Hepatocyte (in vitro differentiated cells): Measurements from ENCODE around the gene NOS3. TPM values are rescaled to one million over a fixed set of nuclear protein-coding genes. Genes with fewer than 3 reads are reported as not detected.
A peak's percentile ranks its signal among the peaks of the same experiment; 100 is the strongest.

Source experiments
- DNase-seq: peaks from one replicate; pipeline ENCODE4 v3.0.0-alpha.2; 2016; ENCODE audit warnings: low spot score
- H2AFZ ChIP-seq: fragments of 200-600 bp; sonication (generic); 2 replicates; pipeline ENCODE4 v1.6.0; 2016; ENCODE audit warnings: antibody characterized with exemption, mild to moderate bottlenecking
- H3K27ac ChIP-seq: fragments of 200-600 bp; sonication (generic); 2 replicates; pipeline ENCODE4 v1.5.1; 2016; ENCODE audit warnings: mild to moderate bottlenecking
- H3K27me3 ChIP-seq: fragments of 200-600 bp; sonication (generic); 2 replicates; pipeline ENCODE4 v1.6.1; 2016
- H3K36me3 ChIP-seq: fragments of 200-600 bp; sonication (generic); replicated peaks from 2 replicates; pipeline ENCODE4 v1.5.1; 2016; ENCODE audit warnings: low read depth; ENCODE audit not compliant: insufficient read depth
- H3K4me1 ChIP-seq: fragments of 200-600 bp; sonication (generic); 2 replicates; pipeline ENCODE4 v1.5.1; 2016; ENCODE audit warnings: mild to moderate bottlenecking, moderate library complexity; ENCODE audit not compliant: insufficient read depth
- H3K4me2 ChIP-seq: fragments of 200-600 bp; sonication (generic); 2 replicates; pipeline ENCODE4 v1.6.0; 2016
- H3K4me3 ChIP-seq: fragments of 200-600 bp; sonication (generic); 2 replicates; pipeline ENCODE4 v1.5.1; 2016; ENCODE audit warnings: mild to moderate bottlenecking
- H3K79me2 ChIP-seq: fragments of 200-600 bp; sonication (generic); 2 replicates; pipeline ENCODE4 v1.6.0; 2017; ENCODE audit warnings: mild to moderate bottlenecking
- H3K9me2 ChIP-seq: fragments of 200-600 bp; sonication (generic); replicated peaks from 2 replicates; pipeline ENCODE4 v1.6.0; 2017; ENCODE audit warnings: mild to moderate bottlenecking; ENCODE audit not compliant: insufficient read depth
- H3K9me3 ChIP-seq: fragments of 200-600 bp; sonication (generic); 2 replicates; pipeline ENCODE4 v1.5.1; 2016; ENCODE audit warnings: low read depth, mild to moderate bottlenecking
- H4K20me1 ChIP-seq: fragments of 200-600 bp; sonication (generic); 2 replicates; pipeline ENCODE4 v1.6.0; 2016; ENCODE audit warnings: mild to moderate bottlenecking; ENCODE audit not compliant: insufficient read depth, poor library complexity, severe bottlenecking
- EZH2 ChIP-seq: fragments of 200-600 bp; sonication (generic); IDR thresholded peaks from 2 replicates; pipeline ENCODE4 v1.6.1; 2016; ENCODE audit warnings: antibody characterized with exemption, mild to moderate bottlenecking, borderline replicate concordance
- EZH2phosphoT487 ChIP-seq: fragments of 200-600 bp; sonication (generic); IDR thresholded peaks from one replicate; pipeline ENCODE4 v1.6.1; 2018; ENCODE audit warnings: antibody characterized with exemption, mild to moderate bottlenecking, low read depth, moderate library complexity; ENCODE audit not compliant: unreplicated experiment, severe bottlenecking
- WGBS: methylation state at CpG from one replicate; pipeline ENCODE4 v1.1.6; 2016; ENCODE audit warnings: low lambda C conversion rate; ENCODE audit errors: missing lambda C conversion rate; 5-methylcytosine and 5-hydroxymethylcytosine counted together
- polyA plus RNA-seq: library from polyadenylated mRNA; unstranded; fragments of >200 nt; fragmentation: Nextera tagmentation; extraction: Ambion mirVana; gene quantifications from 2 replicates; pipeline ENCODE4 v1.2.1, GENCODE V29; 2016
- total RNA-seq: library from RNA; depleted of rRNA; stranded (reverse); fragments of >200 nt; gene quantifications from 2 replicates; pipeline ENCODE4 v1.2.3, GENCODE V29; 2014
- TF ChIP-seq, protein P1 (sequence below): fragments of 200-600 bp; sonication (generic); IDR thresholded peaks from 2 replicates; pipeline ENCODE4 v1.5.1; 2016; ENCODE audit warnings: antibody characterized with exemption, mild to moderate bottlenecking; ENCODE audit not compliant: poor library complexity

NOS3 gene
- total and polyA plus RNA-seq, 2 experiments from 2014 or later, result 9.8 to 17.4 TPM

DNA sequence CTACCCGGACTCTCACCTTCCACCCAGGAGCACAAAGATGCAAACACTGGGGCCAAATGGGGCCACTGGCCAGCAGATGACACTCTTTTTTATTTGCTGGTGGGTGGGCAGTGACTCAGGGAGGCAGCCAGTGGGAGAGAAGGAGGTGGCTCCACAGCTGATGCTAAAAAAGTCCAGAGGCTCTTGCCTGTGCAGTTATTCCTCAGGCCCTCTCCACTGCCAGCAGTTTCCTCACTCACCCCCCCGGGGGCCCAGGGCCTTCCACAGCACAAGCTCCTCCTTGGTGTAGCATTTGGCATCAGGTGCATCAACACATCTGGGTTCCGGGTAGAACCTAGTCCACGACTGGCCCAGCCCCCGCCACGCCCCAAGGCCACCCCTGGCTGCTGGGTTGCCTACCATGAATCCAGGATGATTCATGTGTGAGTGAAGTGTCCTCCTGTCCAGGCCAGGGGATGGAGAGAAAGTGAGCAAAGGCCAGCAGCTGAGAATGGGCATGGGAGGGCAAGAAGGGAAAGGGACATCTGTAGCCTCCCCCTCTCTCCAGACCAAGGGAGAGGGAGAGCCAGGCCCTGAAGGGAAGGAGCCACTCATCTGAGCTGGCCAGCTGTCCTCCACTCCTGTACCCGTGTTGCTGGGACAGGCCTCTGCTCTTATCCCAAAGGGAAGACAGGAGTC, 11.0 kb upstream of the NOS3 start:
- WGBS, result 51% methylated on average over 6 of the region's 7 CpGs
- no peak overlapping the region for H3K27ac ChIP-seq

DNA sequence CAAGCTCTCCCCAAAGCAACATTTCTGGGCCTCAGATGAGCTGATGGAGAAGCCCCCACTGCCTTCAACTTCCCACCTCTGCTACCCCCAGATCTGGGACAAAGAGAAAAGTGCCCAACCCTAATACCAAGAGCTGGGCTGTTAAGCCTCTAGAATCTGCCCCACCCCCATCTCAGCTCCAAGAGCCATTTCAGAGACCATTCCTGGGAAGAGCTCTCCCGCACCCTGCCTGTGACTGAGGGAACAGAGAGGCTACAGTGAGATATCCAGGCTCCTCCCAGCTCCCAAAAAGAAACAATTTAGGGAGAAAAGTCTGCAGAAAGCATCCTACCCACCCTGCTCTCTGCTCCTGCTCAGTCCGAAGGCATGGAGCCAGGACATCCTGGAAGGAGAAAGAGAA, 10.2 kb upstream of the NOS3 start:
- H3K9me2 ChIP-seq, result no peaks in the 10 kb centered on the region
- H3K27me3 ChIP-seq, result peaks cover 31% of the 10 kb centered on the region
- no peaks in the 10 kb centered on the region for H3K9me3 ChIP-seq
- no peaks in the 10 kb centered on the region for H4K20me1 ChIP-seq
- no peak overlapping the region for H3K4me2 ChIP-seq
- no peak for DNase-seq
- H3K4me3 ChIP-seq, result no peak overlapping the region
- H3K27ac ChIP-seq, result no peak overlapping the region
- H2AFZ ChIP-seq, result no peak overlapping the region
- no peak for TF ChIP-seq EZH2phosphoT487
- no peak for TF ChIP-seq EZH2
- TF ChIP-seq, protein P1, sequence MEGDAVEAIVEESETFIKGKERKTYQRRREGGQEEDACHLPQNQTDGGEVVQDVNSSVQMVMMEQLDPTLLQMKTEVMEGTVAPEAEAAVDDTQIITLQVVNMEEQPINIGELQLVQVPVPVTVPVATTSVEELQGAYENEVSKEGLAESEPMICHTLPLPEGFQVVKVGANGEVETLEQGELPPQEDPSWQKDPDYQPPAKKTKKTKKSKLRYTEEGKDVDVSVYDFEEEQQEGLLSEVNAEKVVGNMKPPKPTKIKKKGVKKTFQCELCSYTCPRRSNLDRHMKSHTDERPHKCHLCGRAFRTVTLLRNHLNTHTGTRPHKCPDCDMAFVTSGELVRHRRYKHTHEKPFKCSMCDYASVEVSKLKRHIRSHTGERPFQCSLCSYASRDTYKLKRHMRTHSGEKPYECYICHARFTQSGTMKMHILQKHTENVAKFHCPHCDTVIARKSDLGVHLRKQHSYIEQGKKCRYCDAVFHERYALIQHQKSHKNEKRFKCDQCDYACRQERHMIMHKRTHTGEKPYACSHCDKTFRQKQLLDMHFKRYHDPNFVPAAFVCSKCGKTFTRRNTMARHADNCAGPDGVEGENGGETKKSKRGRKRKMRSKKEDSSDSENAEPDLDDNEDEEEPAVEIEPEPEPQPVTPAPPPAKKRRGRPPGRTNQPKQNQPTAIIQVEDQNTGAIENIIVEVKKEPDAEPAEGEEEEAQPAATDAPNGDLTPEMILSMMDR, result no peak
- peaks cover 30% of the 10 kb centered on the region for H3K4me1 ChIP-seq
- 38% methylated on average over 2 of the region's 2 CpGs for WGBS
- H3K36me3 ChIP-seq, result no peaks in the 10 kb centered on the region
- no peaks in the 10 kb centered on the region for H3K79me2 ChIP-seq

More for the DNA sequence above, 11.0 kb upstream of the NOS3 start:
- Histone ChIP-seq H3K27me3 (peaks cover 31% of the 10 kb centered on the region), H3K36me3 (no peaks in the 10 kb centered on the region), H3K9me3 (no peaks in the 10 kb centered on the region), H2AFZ (no peak overlapping the region), H4K20me1 (no peaks in the 10 kb centered on the region), H3K4me2 (peak overlapping the region; percentile 98), H3K79me2 (no peaks in the 10 kb centered on the region), H3K4me1 (peaks cover 37% of the 10 kb centered on the region), H3K9me2 (no peaks in the 10 kb centered on the region), H3K4me3 (no peak overlapping the region)
- TF ChIP-seq EZH2phosphoT487 (no peak), EZH2 (no peak)
- TF ChIP-seq, protein P1, result no peak
- no peak for DNase-seq

DNA sequence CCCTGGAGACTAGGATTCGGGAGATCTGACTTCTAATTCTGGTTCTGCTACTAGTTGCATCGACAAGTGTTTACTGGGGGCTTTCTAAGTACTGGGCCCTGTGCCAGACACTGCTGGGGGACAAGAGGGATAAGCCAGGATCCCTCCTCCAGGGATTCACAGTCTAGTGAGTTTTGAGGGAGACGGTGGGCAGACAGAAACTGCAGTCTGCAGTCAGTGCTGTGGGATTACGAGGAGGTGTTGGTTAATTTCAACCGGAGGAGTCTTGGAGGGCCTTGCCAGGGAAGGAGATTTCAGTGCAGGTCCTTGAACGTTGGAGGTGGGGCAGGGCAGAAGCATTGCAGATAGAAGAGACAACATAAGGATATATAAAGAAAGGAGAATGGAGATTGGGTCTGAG, 9.2 kb upstream of the NOS3 start:
- H3K9me3 ChIP-seq, result no peaks in the 10 kb centered on the region
- no peak overlapping the region for H3K4me3 ChIP-seq
- H3K4me2 ChIP-seq, result no peak overlapping the region
- H3K9me2 ChIP-seq, result no peaks in the 10 kb centered on the region
- no peak overlapping the region for H2AFZ ChIP-seq
- WGBS, result 72% methylated on average over 6 of the region's 6 CpGs
- TF ChIP-seq EZH2phosphoT487 (no peak), EZH2 (no peak)
- TF ChIP-seq, protein P1, result no peak
- no peaks in the 10 kb centered on the region for H3K79me2 ChIP-seq
- no peaks in the 10 kb centered on the region for H4K20me1 ChIP-seq
- no peaks in the 10 kb centered on the region for H3K36me3 ChIP-seq
- H3K27me3 ChIP-seq, result peaks cover 31% of the 10 kb centered on the region
- DNase-seq, result no peak
- peaks cover 24% of the 10 kb centered on the region for H3K4me1 ChIP-seq
- H3K27ac ChIP-seq, result no peak overlapping the region
